Liver (tissue), 9 donors: ENCODE measurements around the gene INSYN1. TPM values are rescaled to one million over a fixed set of nuclear protein-coding genes. Genes with fewer than 3 reads are reported as not detected.

Experiments used
- DNase-seq: peaks from one replicate; pipeline ENCODE4 v3.0.0-alpha.2; 2017; ENCODE audit warnings: low spot score
- H3K27ac ChIP-seq, 2 donors: one replicate each; pipeline ENCODE4 v1.7.0; 2013; ENCODE audit warnings: inconsistent platforms in 2 of 2, low read length in 2 of 2, control low read depth in 1 of 2, low read depth in 1 of 2, mild to moderate bottlenecking in 1 of 2
- H3K27me3 ChIP-seq, 4 donors: one replicate each; pipeline versions ENCODE4 v1.6.1 to v1.7.0; 2013; ENCODE audit warnings: low read length in 3 of 4, inconsistent platforms in 1 of 4, mild to moderate bottlenecking in 1 of 4, moderate library complexity in 1 of 4; ENCODE audit not compliant: control insufficient read depth in 4 of 4, insufficient read depth in 4 of 4
- H3K36me3 ChIP-seq, 4 donors: one replicate each; pipeline versions ENCODE4 v1.6.1 to v1.7.0; 2013; ENCODE audit warnings: low read length in 3 of 4, mild to moderate bottlenecking in 3 of 4, low read depth in 1 of 4, moderate library complexity in 1 of 4; ENCODE audit not compliant: control insufficient read depth in 4 of 4, insufficient read depth in 3 of 4
- H3K4me1 ChIP-seq, 4 donors: one replicate each; pipeline versions ENCODE4 v1.6.1 to v1.7.0; 2013; ENCODE audit warnings: low read length in 3 of 4, mild to moderate bottlenecking in 3 of 4, moderate library complexity in 1 of 4; ENCODE audit not compliant: control insufficient read depth in 4 of 4, insufficient read depth in 4 of 4
- H3K4me3 ChIP-seq, 3 donors: one replicate each; pipeline versions ENCODE4 v1.6.1 to v1.7.0; 2013; ENCODE audit warnings: low read length in 3 of 3, control low read depth in 1 of 3, low read depth in 1 of 3, mild to moderate bottlenecking in 1 of 3
- H3K9ac ChIP-seq, 2 donors: one replicate each; pipeline ENCODE4 v1.7.0; 2013; ENCODE audit warnings: low read length in 2 of 2, mild to moderate bottlenecking in 2 of 2, moderate library complexity in 2 of 2, control low read depth in 1 of 2, low read depth in 1 of 2
- H3K9me3 ChIP-seq, 4 donors: one replicate each; pipeline versions ENCODE4 v1.6.1 to v1.7.0; 2013; ENCODE audit warnings: low read length in 3 of 4; ENCODE audit not compliant: control insufficient read depth in 4 of 4
- ATF3 ChIP-seq: IDR thresholded peaks from 2 replicates; pipeline ENCODE4 v1.6.1; 2016; ENCODE audit warnings: antibody characterized with exemption
- CTCF ChIP-seq: fragments of 150-350 bp; IDR thresholded peaks from 2 replicates; pipeline ENCODE4 v1.5.1; 2017; ENCODE audit warnings: improper control_type of control experiment, low read depth, low read length; ENCODE audit not compliant: missing input control
- EGR1 ChIP-seq, 2 donors: IDR thresholded peaks; 2 replicates each; pipeline ENCODE4 v1.6.1; 2016 to 2018; ENCODE audit warnings: antibody characterized with exemption in 2 of 2, low read depth in 2 of 2
- FOXA1 ChIP-seq: IDR thresholded peaks from 2 replicates; pipeline ENCODE4 v1.6.1; 2016; ENCODE audit warnings: antibody characterized with exemption
- FOXA2 ChIP-seq: IDR thresholded peaks from 2 replicates; pipeline ENCODE4 v1.6.1; 2016; ENCODE audit warnings: antibody characterized with exemption
- HNF4A ChIP-seq, 2 donors: conservative IDR thresholded peaks; 2 replicates each; pipeline ENCODE4 v1.6.1; 2016; ENCODE audit warnings: antibody characterized with exemption in 2 of 2, mild to moderate bottlenecking in 2 of 2
- HNF4G ChIP-seq: IDR thresholded peaks from 2 replicates; pipeline ENCODE4 v1.6.1; 2016; ENCODE audit warnings: antibody characterized with exemption
- JUND ChIP-seq, 2 donors: IDR thresholded peaks; 2 replicates each; pipeline ENCODE4 v1.6.1; 2016; ENCODE audit warnings: antibody characterized with exemption in 2 of 2
- MAX ChIP-seq: IDR thresholded peaks from 2 replicates; pipeline ENCODE4 v1.6.1; 2016; ENCODE audit warnings: antibody characterized with exemption
- REST ChIP-seq: IDR thresholded peaks from 2 replicates; pipeline ENCODE4 v1.6.1; 2016; ENCODE audit warnings: antibody characterized with exemption, mild to moderate bottlenecking
- RXRA ChIP-seq, 2 donors: IDR thresholded peaks; 2 replicates each; pipeline ENCODE4 v1.6.1; 2017 to 2018; ENCODE audit warnings: antibody characterized with exemption in 2 of 2, mild to moderate bottlenecking in 1 of 2
- SP1 ChIP-seq: IDR thresholded peaks from 2 replicates; pipeline ENCODE4 v1.6.1; 2018; ENCODE audit warnings: antibody characterized with exemption, mild to moderate bottlenecking
- TAF1 ChIP-seq: conservative IDR thresholded peaks from 2 replicates; pipeline ENCODE4 v1.6.1; 2016; ENCODE audit warnings: antibody characterized with exemption, mild to moderate bottlenecking
- ZBTB33 ChIP-seq: IDR thresholded peaks from 2 replicates; pipeline ENCODE4 v1.6.1; 2016; ENCODE audit warnings: antibody characterized with exemption
- WGBS: extraction: QIAGEN DNeasy Blood & Tissue Kit; methylation state at CpG from one replicate; pipeline ENCODE4 v1.1.7; 2013; 5-methylcytosine and 5-hydroxymethylcytosine counted together
- polyA plus RNA-seq, 2 donors: library from polyadenylated mRNA; stranded (reverse) in 1 of 2; unstranded in 1 of 2; fragments of 200-250 nt in 1 of 2; fragments of >200 nt in 1 of 2; fragmentation: Nextera tagmentation in 1 of 2; extraction: Ambion mirVana in 1 of 2; gene quantifications; one replicate each; pipeline versions ENCODE4 v1.2.1 to v1.2.3, GENCODE V29; 2013 to 2015
- total RNA-seq, 2 donors: library from RNA; depleted of rRNA; stranded (reverse); fragments of >200 nt; gene quantifications; one replicate each; pipeline ENCODE4 v1.2.3, GENCODE V29; 2014
- donor health status: healthy.
- donor health status: healthy.
- donor health status: healthy.
- donor health status: healthy.
- donor health status: healthy.

The INSYN1 gene
- total and polyA plus RNA-seq, 4 donors, result 0.16 to 0.37 (median 0.25) TPM; not detected in 1

- H3K27ac ChIP-seq, result no peak overlapping the region
- H3K4me1 ChIP-seq, result peaks cover 0 to 3% (median 0%) of the 10 kb centered on the region in 4 donors
- H3K9me3 ChIP-seq, result no peaks in the 10 kb centered on the region
- DNase-seq, result no peak
- TF ChIP-seq REST (no peak), TAF1 (no peak), FOXA2 (no peak), JUND (IDR thresholded peaks at IDR 0.05) (no peak), HNF4G (no peak)
- no peak overlapping the region for H3K4me3 ChIP-seq
- WGBS, result 83% methylated on average over 3 of the region's 3 CpGs
- H3K27me3 ChIP-seq, result no peaks in the 10 kb centered on the region
- H3K36me3 ChIP-seq, result no peaks in the 10 kb centered on the region
- no peak overlapping the region for H3K9ac ChIP-seq
Observed at GRCh38 chr15:73784291-73784690, 31.1 kb upstream of the INSYN1 start.

GRCh38 chr15:73782344-73782959 lies 29.3 kb upstream of the INSYN1 start:
- H3K36me3 ChIP-seq, result no peaks in the 10 kb centered on the region
- no peaks in the 10 kb centered on the region for H3K9me3 ChIP-seq
- no peak overlapping the region for H3K9ac ChIP-seq
- H3K27me3 ChIP-seq, result no peaks in the 10 kb centered on the region
- H3K27ac ChIP-seq, result no peak overlapping the region
- no peak for TF ChIP-seq HNF4A (conservative IDR thresholded peaks at IDR 0.05)
- no peak for TF ChIP-seq CTCF
- no peak for TF ChIP-seq MAX
- no peak for TF ChIP-seq HNF4G
- no peak for TF ChIP-seq FOXA2
- TF ChIP-seq EGR1 (IDR thresholded peaks at IDR 0.05; ENCODE audit: low read depth in 2 of 2), result no peak
- TF ChIP-seq ZBTB33, result no peak
- no peak for TF ChIP-seq ATF3
- no peak for TF ChIP-seq SP1
- TF ChIP-seq FOXA1, result no peak
- TF ChIP-seq RXRA (IDR thresholded peaks at IDR 0.05), result no peak
- no peak for TF ChIP-seq TAF1
- DNase-seq, result no peak
- 93% methylated on average over 3 of the region's 3 CpGs for WGBS
- H3K4me1 ChIP-seq, result peaks cover 0 to 3% (median 0%) of the 10 kb centered on the region in 4 donors
- no peak overlapping the region for H3K4me3 ChIP-seq
